ENCODE data around the gene ADD2.

DNA sequence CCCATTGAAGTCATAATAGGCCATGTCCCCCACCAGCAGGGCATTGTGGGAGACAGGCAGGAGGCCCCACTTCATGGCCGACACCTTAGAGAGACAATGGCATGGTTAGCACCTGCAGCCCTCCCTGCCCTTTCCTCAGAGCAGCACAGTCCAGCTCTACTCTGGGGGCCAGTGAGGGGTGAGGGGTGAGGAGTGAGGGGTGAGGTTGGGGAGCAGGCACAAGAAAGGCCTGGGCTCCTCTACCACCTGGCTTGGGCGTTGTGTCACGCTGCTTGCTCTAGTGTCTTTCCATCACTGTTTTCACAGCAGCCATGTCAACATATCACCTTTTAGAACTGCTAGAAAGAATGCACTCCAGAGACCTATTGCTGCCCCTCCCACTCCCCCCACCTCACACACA is 77.2 kb downstream of the ADD2 start:
- TF ChIP-seq POLR2A (IDR thresholded peaks at IDR 0.05), result no peak
- TF ChIP-seq, protein P1, sequence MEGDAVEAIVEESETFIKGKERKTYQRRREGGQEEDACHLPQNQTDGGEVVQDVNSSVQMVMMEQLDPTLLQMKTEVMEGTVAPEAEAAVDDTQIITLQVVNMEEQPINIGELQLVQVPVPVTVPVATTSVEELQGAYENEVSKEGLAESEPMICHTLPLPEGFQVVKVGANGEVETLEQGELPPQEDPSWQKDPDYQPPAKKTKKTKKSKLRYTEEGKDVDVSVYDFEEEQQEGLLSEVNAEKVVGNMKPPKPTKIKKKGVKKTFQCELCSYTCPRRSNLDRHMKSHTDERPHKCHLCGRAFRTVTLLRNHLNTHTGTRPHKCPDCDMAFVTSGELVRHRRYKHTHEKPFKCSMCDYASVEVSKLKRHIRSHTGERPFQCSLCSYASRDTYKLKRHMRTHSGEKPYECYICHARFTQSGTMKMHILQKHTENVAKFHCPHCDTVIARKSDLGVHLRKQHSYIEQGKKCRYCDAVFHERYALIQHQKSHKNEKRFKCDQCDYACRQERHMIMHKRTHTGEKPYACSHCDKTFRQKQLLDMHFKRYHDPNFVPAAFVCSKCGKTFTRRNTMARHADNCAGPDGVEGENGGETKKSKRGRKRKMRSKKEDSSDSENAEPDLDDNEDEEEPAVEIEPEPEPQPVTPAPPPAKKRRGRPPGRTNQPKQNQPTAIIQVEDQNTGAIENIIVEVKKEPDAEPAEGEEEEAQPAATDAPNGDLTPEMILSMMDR (IDR thresholded peaks at IDR 0.05), result no peak

All from thyroid gland (tissue), 4 donors.